ENCODE data around the gene VSTM4.

GRCh38 chr10:49012603-49013002 is 102.7 kb downstream of the VSTM4 start:
- TF ChIP-seq, protein P1, sequence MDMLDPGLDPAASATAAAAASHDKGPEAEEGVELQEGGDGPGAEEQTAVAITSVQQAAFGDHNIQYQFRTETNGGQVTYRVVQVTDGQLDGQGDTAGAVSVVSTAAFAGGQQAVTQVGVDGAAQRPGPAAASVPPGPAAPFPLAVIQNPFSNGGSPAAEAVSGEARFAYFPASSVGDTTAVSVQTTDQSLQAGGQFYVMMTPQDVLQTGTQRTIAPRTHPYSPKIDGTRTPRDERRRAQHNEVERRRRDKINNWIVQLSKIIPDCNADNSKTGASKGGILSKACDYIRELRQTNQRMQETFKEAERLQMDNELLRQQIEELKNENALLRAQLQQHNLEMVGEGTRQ (IDR thresholded peaks at IDR 0.05; ENCODE audit: low read depth, low read length), result no peak
- TF ChIP-seq, protein P2, sequence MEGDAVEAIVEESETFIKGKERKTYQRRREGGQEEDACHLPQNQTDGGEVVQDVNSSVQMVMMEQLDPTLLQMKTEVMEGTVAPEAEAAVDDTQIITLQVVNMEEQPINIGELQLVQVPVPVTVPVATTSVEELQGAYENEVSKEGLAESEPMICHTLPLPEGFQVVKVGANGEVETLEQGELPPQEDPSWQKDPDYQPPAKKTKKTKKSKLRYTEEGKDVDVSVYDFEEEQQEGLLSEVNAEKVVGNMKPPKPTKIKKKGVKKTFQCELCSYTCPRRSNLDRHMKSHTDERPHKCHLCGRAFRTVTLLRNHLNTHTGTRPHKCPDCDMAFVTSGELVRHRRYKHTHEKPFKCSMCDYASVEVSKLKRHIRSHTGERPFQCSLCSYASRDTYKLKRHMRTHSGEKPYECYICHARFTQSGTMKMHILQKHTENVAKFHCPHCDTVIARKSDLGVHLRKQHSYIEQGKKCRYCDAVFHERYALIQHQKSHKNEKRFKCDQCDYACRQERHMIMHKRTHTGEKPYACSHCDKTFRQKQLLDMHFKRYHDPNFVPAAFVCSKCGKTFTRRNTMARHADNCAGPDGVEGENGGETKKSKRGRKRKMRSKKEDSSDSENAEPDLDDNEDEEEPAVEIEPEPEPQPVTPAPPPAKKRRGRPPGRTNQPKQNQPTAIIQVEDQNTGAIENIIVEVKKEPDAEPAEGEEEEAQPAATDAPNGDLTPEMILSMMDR (conservative IDR thresholded peaks at IDR 0.05; ENCODE audit: low read depth, low read length), result no peak
- TF ChIP-seq ELK1 (IDR thresholded peaks at IDR 0.05; ENCODE audit: borderline replicate concordance, low read depth, low read length), result no peak
- no peak for TF ChIP-seq NFE2L2 (IDR thresholded peaks at IDR 0.05; ENCODE audit: low read depth, low read length)
- no peak for TF ChIP-seq POLR2A (IDR thresholded peaks at IDR 0.05; ENCODE audit: low read depth, low read length)
- no peak for TF ChIP-seq BHLHE40 (IDR thresholded peaks at IDR 0.05; ENCODE audit: low read depth, low read length)
- no peak for TF ChIP-seq RAD21 (IDR thresholded peaks at IDR 0.05; ENCODE audit: low read length)
- TF ChIP-seq MXI1 (IDR thresholded peaks at IDR 0.05; ENCODE audit: borderline replicate concordance, low read depth, low read length), result no peak
- no peak for TF ChIP-seq RFX5 (IDR thresholded peaks at IDR 0.05; ENCODE audit: low read depth, low read length)
- no peak for TF ChIP-seq MAZ (IDR thresholded peaks at IDR 0.05; ENCODE audit: borderline replicate concordance, low read depth, low read length)
- TF ChIP-seq RCOR1 (IDR thresholded peaks at IDR 0.05; ENCODE audit: insufficient replicate concordance, low read length), result no peak
